Effector memory CD4-positive, alpha-beta T cell (primary cell): ENCODE data around the gene BPIFB3.

ENCODE experiments used
- DNase-seq, 3 donors: peaks; one replicate each; pipeline ENCODE4 v3.0.0-alpha.2; 2020
- H3K27ac ChIP-seq: 2 replicates; pipeline ENCODE4 v1.7.0; 2013; ENCODE audit warnings: mild to moderate bottlenecking, low read length, moderate library complexity; ENCODE audit not compliant: insufficient read depth, poor library complexity, severe bottlenecking
- H3K27me3 ChIP-seq: replicated peaks from 2 replicates; pipeline ENCODE4 v1.7.0; 2013; ENCODE audit warnings: mild to moderate bottlenecking, low read length; ENCODE audit not compliant: insufficient read depth, control insufficient read depth, poor library complexity, severe bottlenecking
- H3K36me3 ChIP-seq: 2 replicates; pipeline ENCODE4 v1.7.0; 2013; ENCODE audit warnings: mild to moderate bottlenecking, low read length, moderate library complexity; ENCODE audit not compliant: control insufficient read depth, insufficient read depth
- H3K4me1 ChIP-seq: 2 replicates; pipeline ENCODE4 v1.7.0; 2013; ENCODE audit warnings: low read length, mild to moderate bottlenecking; ENCODE audit not compliant: control insufficient read depth, insufficient read depth, poor library complexity, severe bottlenecking
- H3K4me3 ChIP-seq: 2 replicates; pipeline ENCODE4 v1.7.0; 2013; ENCODE audit warnings: low read length, low read depth, mild to moderate bottlenecking; ENCODE audit not compliant: insufficient read depth, poor library complexity, severe bottlenecking
- H3K9me3 ChIP-seq: 2 replicates; pipeline ENCODE4 v1.7.0; 2013; ENCODE audit warnings: mild to moderate bottlenecking, low read length, moderate library complexity; ENCODE audit not compliant: control insufficient read depth

BPIFB3 gene

GRCh38 chr20:33031531-33031930 lies 22.2 kb upstream of the BPIFB3 start, which contains the start of gene BPIFB6:
Gene BPIFB6 (plus strand): TSS chr20:33031648. CDS start chr20:33031648, 0 bp downstream.
- H3K27ac ChIP-seq = no peak within 1 kb of the TSS
- no peaks in the 10 kb centered on the region for H3K36me3 ChIP-seq
- no peak within 1 kb of the TSS for H3K4me3 ChIP-seq
- no peak for DNase-seq
- H3K4me1 ChIP-seq = no peaks in the 10 kb centered on the region
- H3K9me3 ChIP-seq = no peaks in the 10 kb centered on the region
- H3K27me3 ChIP-seq = no peaks in the 10 kb centered on the region

DNA sequence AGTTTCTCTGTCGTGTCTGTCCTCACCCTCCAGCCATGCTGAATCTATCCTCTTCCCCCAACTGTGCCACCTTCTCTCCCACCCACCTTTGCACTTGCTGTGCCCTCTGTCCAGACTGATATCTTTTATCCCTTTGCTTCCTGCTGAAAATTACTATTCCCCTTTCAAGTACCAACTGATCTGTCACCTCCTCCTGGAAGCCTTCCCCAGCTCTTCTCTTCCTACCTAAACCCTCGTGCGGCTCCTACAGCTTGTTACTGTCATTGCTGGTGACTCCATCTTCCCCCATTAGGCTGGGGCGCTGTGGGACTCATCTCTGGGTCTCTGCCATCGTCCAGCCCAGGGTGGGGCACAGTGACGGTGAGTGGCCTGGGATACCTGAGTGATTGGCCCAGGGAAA lies 21.1 kb upstream of the BPIFB3 start:
- H3K4me1 ChIP-seq = no peaks in the 10 kb centered on the region
- H3K27ac ChIP-seq = no peak overlapping the region
- H3K4me3 ChIP-seq = no peak overlapping the region
- H3K27me3 ChIP-seq = no peaks in the 10 kb centered on the region
- H3K9me3 ChIP-seq = no peaks in the 10 kb centered on the region
- no peaks in the 10 kb centered on the region for H3K36me3 ChIP-seq
- no peak for DNase-seq

- Histone ChIP-seq H3K27me3 (no peaks in the 10 kb centered on the region), H3K36me3 (no peaks in the 10 kb centered on the region), H3K9me3 (no peaks in the 10 kb centered on the region), H3K4me1 (no peaks in the 10 kb centered on the region), H3K4me3 (no peak overlapping the region), H3K27ac (no peak overlapping the region)
- DNase-seq = no peak
Observed at GRCh38 chr20:33033381-33033780, 20.3 kb upstream of the BPIFB3 start.

DNA sequence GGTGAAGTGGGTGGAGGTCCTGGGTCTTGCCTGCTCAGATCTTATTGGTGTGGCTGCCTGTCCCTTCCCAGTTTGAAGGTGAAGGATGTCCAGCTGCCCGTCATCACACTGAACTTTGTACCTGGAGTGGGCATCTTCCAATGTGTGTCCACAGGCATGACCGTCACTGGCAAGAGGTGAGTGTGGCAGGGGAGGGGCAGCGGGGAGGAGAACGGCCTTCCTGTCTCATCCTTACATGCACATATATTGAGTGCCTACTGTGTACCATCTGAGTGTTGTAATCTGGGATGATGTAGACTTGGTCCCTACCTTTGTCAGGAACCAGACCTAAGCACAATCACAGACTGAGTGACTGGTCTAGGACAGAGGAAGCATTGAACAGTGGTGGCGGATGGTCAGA lies 19.6 kb upstream of the BPIFB3 start:
- DNase-seq = no peak
- Histone ChIP-seq H3K36me3 (no peaks in the 10 kb centered on the region), H3K27me3 (no peaks in the 10 kb centered on the region), H3K9me3 (no peaks in the 10 kb centered on the region), H3K4me1 (no peaks in the 10 kb centered on the region), H3K27ac (no peak overlapping the region), H3K4me3 (no peak overlapping the region)

DNA sequence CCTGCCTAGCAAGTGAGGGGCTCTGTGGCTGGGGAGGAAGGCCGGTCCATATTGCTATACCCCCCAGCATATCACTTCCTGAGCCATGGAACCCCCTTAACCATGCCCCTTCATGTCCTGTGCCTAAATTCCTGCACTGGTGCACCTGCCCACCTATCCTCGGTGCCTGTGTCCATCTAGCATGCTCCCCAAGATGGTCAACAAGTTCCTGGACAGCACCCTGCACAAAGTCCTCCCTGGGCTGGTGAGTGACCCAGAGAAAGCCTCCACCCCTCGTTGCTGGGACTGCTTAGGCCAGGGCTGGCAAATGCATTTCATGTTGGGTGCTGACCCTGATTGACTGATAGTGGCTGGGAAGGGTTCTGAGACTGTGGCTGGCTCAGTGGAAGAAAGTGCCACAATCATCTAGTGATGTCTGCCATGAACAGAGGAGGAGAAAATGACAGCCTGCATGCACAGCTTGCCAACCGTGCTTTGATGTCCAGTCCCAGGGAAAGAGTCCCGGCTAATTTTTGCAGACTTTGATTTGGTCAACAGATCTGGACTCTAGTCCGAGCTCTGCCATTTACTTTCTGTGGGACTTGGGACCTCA lies 18.7 kb upstream of the BPIFB3 start:
- Histone ChIP-seq H3K9me3 (no peaks in the 10 kb centered on the region), H3K36me3 (no peaks in the 10 kb centered on the region), H3K4me1 (no peaks in the 10 kb centered on the region), H3K4me3 (no peak overlapping the region), H3K27me3 (no peaks in the 10 kb centered on the region), H3K27ac (no peak overlapping the region)
- DNase-seq = no peak

GRCh38 chr20:33037456-33037855 lies 16.2 kb upstream of the BPIFB3 start:
- no peak overlapping the region for H3K27ac ChIP-seq
- no peaks in the 10 kb centered on the region for H3K27me3 ChIP-seq
- no peaks in the 10 kb centered on the region for H3K4me1 ChIP-seq
- DNase-seq = no peak
- H3K4me3 ChIP-seq = no peak overlapping the region
- H3K9me3 ChIP-seq = no peaks in the 10 kb centered on the region
- H3K36me3 ChIP-seq = no peaks in the 10 kb centered on the region

DNA sequence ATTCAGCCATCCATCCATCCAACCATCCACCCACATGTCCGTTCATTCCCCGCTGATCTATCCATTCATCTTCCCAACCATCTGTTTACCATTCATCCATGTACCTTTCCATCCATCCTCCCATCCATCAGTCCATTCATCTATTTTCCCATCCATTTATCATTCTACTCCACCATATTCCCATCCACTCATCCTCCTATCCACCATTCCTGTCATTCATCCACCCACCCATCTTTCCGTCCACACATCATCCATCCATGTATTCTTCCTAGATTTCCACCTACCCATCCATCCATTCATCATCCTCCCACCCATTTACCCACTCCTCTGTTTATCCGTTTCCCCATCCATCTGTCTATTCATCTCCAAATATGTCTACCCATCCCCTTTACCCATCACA lies 15.5 kb upstream of the BPIFB3 start:
- no peak overlapping the region for H3K27ac ChIP-seq
- no peaks in the 10 kb centered on the region for H3K9me3 ChIP-seq
- DNase-seq = no peak
- no peaks in the 10 kb centered on the region for H3K36me3 ChIP-seq
- H3K4me1 ChIP-seq = no peaks in the 10 kb centered on the region
- no peak overlapping the region for H3K4me3 ChIP-seq
- H3K27me3 ChIP-seq = no peaks in the 10 kb centered on the region

DNA sequence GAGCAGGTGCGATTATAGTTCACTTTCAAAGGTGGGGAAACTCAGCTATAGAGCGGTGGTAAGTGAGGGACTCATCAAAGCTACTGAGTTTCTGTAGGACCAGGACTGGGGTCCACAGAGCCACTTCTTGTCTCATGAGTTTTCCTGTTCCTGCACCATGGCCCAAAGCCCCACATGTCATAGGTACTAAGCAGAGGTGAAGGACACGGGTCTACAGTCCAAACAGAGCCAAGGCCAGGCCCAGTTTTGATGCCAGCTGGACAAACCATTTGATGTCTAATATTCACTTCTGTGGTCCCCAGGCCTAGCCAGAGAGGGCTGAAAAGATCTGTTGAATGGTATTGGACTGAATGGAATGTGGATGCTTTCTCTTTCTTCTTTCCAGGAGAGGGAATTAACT lies 11.3 kb upstream of the BPIFB3 start:
- no peaks in the 10 kb centered on the region for H3K27me3 ChIP-seq
- no peak for DNase-seq
- no peaks in the 10 kb centered on the region for H3K36me3 ChIP-seq
- no peaks in the 10 kb centered on the region for H3K4me1 ChIP-seq
- H3K4me3 ChIP-seq = no peak overlapping the region
- no peak overlapping the region for H3K27ac ChIP-seq
- H3K9me3 ChIP-seq = no peaks in the 10 kb centered on the region

DNA sequence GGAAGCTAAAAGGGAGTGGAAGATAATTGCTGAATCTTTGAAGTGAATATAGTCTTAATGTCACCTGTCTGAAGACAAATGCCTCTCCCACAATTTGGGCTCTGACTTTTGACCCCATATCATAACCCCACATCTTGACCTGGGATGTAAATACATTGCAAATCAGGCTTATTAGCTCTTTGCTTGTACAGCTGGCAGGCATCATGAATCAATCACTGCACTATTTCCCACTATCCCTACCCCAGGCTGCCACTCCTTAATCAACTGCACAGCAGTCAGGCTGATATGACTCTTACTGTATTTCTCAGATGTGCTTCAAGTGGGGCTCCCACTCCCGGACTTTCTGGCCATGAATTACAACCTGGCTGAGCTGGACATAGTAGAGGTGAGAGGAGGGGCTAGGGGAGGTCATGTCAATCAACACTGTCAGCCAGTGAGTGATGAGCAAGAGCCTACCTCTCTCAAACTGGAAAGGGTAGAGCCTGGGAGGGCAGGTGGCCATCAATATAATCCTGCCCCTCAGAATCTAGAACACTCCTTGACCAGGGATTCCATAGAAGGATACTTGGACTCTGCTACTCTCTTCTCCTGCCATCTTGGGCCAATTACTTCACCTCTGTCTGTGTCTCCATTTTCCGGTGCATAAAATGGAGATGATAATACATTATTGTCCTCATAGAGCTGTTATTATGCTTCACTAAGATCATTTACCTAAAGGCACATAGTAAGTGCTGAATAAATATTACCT lies 10.5 kb upstream of the BPIFB3 start:
- H3K9me3 ChIP-seq = no peaks in the 10 kb centered on the region
- no peak overlapping the region for H3K4me3 ChIP-seq
- H3K36me3 ChIP-seq = no peaks in the 10 kb centered on the region
- DNase-seq = no peak
- no peak overlapping the region for H3K27ac ChIP-seq
- H3K27me3 ChIP-seq = no peaks in the 10 kb centered on the region
- no peaks in the 10 kb centered on the region for H3K4me1 ChIP-seq

- Histone ChIP-seq H3K4me3 (no peak overlapping the region), H3K36me3 (no peaks in the 10 kb centered on the region), H3K9me3 (no peaks in the 10 kb centered on the region), H3K4me1 (no peaks in the 10 kb centered on the region), H3K27me3 (no peaks in the 10 kb centered on the region), H3K27ac (no peak overlapping the region)
- no peak for DNase-seq
Observed at GRCh38 chr20:33043731-33044181, 9.9 kb upstream of the BPIFB3 start.
